ENCODE data around the gene NTNG2.

Gene NTNG2

DNA sequence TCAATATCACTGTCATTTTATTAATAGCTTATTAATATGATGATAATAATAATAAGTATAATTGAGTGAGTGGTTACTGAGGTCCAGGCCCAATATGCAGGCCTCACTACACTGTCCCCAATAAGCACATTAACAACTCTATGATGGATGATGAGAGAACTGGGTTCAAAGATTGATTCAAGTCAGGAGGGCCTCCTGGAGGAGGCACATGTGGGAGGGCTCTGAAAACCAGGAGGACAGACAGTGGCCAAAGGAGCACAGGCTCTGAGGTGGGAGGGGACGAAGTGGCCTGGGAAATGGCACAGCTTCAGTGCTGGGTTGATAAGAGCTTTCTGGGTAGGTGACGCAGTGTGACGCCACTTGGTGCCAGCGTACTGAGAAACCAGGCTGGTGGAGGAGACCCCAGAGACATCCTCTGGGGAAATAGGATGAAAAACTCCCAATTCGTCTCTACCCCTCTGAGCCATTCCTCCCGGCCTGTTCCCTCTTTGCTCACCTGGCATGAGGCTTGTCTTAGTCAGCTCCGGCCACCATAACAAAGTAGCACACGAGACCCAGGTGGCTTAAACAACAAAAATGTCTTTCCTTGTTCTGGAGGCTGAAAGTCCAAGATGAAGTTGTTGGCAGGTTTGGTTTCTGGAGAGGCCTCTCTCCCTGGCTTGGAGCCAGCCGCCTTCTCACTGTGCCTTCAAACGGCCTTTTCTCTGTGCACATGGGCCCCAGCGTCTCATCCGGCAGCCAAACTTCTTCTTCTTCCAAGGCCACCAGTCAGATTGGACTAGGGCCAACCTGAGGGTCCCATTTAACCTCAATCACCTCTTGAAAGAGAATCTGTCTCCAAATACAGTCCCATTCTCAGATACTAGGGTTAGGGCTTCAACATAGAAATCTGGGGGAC is 31.6 kb downstream of the NTNG2 start:
- Histone ChIP-seq H3K36me3 (ENCODE audit: insufficient read depth, low read length) (peaks cover 7% of the 10 kb centered on the region; the same call in 1 of the 2 replicates), H3K4me1 (ENCODE audit: insufficient read depth, low read length, poor library complexity, severe bottlenecking) (no peaks in the 10 kb centered on the region), H3K9me3 (ENCODE audit: insufficient read depth, low read depth, low read length) (no peaks in the 10 kb centered on the region), H3K4me3 (ENCODE audit: low read length, poor library complexity, severe bottlenecking) (no peak overlapping the region), H3K79me2 (ENCODE audit: insufficient read depth, low read length) (no peaks in the 10 kb centered on the region), H3K9me2 (replicated peaks; ENCODE audit: low read depth, low read length) (no peaks in the 10 kb centered on the region), H3K4me2 (ENCODE audit: low read depth, low read length, poor library complexity, severe bottlenecking) (no peak overlapping the region), H3F3A (ENCODE audit: low read depth) (no peaks in the 10 kb centered on the region), H3K27me3 (ENCODE audit: insufficient read depth, low read length, poor library complexity, severe bottlenecking) (no peaks in the 10 kb centered on the region), H2AFZ (ENCODE audit: low read length) (no peak overlapping the region), H4K20me1 (ENCODE audit: insufficient read depth, low read length, poor library complexity, severe bottlenecking) (peaks cover 3% of the 10 kb centered on the region), H3K9ac (ENCODE audit: low read depth, low read length, poor library complexity, severe bottlenecking) (no peak overlapping the region)
- TF ChIP-seq, protein P1, sequence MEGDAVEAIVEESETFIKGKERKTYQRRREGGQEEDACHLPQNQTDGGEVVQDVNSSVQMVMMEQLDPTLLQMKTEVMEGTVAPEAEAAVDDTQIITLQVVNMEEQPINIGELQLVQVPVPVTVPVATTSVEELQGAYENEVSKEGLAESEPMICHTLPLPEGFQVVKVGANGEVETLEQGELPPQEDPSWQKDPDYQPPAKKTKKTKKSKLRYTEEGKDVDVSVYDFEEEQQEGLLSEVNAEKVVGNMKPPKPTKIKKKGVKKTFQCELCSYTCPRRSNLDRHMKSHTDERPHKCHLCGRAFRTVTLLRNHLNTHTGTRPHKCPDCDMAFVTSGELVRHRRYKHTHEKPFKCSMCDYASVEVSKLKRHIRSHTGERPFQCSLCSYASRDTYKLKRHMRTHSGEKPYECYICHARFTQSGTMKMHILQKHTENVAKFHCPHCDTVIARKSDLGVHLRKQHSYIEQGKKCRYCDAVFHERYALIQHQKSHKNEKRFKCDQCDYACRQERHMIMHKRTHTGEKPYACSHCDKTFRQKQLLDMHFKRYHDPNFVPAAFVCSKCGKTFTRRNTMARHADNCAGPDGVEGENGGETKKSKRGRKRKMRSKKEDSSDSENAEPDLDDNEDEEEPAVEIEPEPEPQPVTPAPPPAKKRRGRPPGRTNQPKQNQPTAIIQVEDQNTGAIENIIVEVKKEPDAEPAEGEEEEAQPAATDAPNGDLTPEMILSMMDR (conservative IDR thresholded peaks at IDR 0.05; ENCODE audit: low read length), result no peak
- TF ChIP-seq EZH2phosphoT487 (IDR thresholded peaks at IDR 0.05; ENCODE audit: borderline replicate concordance), result no peak

DNA sequence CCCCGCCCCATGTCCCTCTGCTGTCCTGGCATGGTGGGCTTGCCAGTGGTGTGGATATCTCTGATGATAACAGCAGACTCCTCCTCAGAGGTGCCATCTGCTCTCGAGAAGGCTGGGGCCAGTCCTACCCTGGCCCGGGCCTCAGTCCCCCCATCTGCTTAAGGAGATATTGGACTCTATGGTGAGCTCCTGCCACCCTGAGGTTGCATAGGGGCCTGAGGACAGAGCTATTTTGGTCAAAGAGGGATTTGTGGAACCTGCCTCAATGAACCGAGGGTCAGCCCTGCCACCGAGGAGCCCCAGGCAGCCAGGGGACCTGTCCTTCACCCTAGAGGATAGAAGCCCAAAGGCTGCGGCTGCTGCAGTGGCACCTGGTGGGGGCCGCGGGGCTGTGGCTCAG is 32.6 kb downstream of the NTNG2 start:
- no peak overlapping the region for H2AFZ ChIP-seq (ENCODE audit: low read length)
- no peak overlapping the region for H3K9ac ChIP-seq (ENCODE audit: low read depth, low read length, poor library complexity, severe bottlenecking)
- H3F3A ChIP-seq (ENCODE audit: low read depth), result no peaks in the 10 kb centered on the region
- TF ChIP-seq, protein P1 (conservative IDR thresholded peaks at IDR 0.05; ENCODE audit: low read length), result no peak
- no peak for TF ChIP-seq EZH2phosphoT487 (IDR thresholded peaks at IDR 0.05; ENCODE audit: borderline replicate concordance)
- H3K36me3 ChIP-seq (ENCODE audit: insufficient read depth, low read length), result peaks cover 18% of the 10 kb centered on the region; the same call in 1 of the 2 replicates
- no peak overlapping the region for H3K4me3 ChIP-seq (ENCODE audit: low read length, poor library complexity, severe bottlenecking)
- H3K4me2 ChIP-seq (ENCODE audit: low read depth, low read length, poor library complexity, severe bottlenecking), result no peak overlapping the region
- no peaks in the 10 kb centered on the region for H3K4me1 ChIP-seq (ENCODE audit: insufficient read depth, low read length, poor library complexity, severe bottlenecking)
- no peaks in the 10 kb centered on the region for H3K9me3 ChIP-seq (ENCODE audit: insufficient read depth, low read depth, low read length)
- H3K79me2 ChIP-seq (ENCODE audit: insufficient read depth, low read length), result no peaks in the 10 kb centered on the region
- H3K9me2 ChIP-seq (replicated peaks; ENCODE audit: low read depth, low read length), result no peaks in the 10 kb centered on the region
- no peaks in the 10 kb centered on the region for H4K20me1 ChIP-seq (ENCODE audit: insufficient read depth, low read length, poor library complexity, severe bottlenecking)
- no peaks in the 10 kb centered on the region for H3K27me3 ChIP-seq (ENCODE audit: insufficient read depth, low read length, poor library complexity, severe bottlenecking)

DNA sequence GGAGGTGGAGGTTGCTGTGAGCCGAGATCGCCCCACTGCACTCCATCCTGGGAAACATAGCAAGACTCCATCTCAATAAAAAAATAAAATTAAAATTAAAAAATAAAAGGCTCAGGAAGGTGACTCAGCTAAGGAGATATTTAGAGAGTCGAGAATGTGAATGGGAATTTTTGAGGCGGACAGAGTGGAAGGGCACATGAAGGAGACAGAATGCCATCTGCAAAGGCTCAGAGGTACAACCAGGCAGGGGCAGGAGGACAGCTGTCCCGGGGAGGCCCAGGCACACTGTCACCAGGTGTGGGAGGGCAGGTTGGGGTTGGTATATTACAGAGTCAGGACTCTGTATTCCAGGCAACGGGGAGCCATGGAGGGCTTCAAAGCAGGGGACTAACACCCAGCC is 35.5 kb downstream of the NTNG2 start:
- Histone ChIP-seq H3K4me3 (ENCODE audit: low read length, poor library complexity, severe bottlenecking) (no peak overlapping the region), H3K79me2 (ENCODE audit: insufficient read depth, low read length) (0 out of 2 replicates have a peak, but pooled peaks cover 9% of the 10 kb centered on the region), H2AFZ (ENCODE audit: low read length) (no peak overlapping the region), H3K27me3 (ENCODE audit: insufficient read depth, low read length, poor library complexity, severe bottlenecking) (no peaks in the 10 kb centered on the region), H4K20me1 (ENCODE audit: insufficient read depth, low read length, poor library complexity, severe bottlenecking) (no peaks in the 10 kb centered on the region), H3K9ac (ENCODE audit: low read depth, low read length, poor library complexity, severe bottlenecking) (no peak overlapping the region), H3K36me3 (ENCODE audit: insufficient read depth, low read length) (peaks cover 27% of the 10 kb centered on the region; the same call in 1 of the 2 replicates), H3K9me2 (replicated peaks; ENCODE audit: low read depth, low read length) (no peaks in the 10 kb centered on the region), H3K9me3 (ENCODE audit: insufficient read depth, low read depth, low read length) (no peaks in the 10 kb centered on the region), H3K4me1 (ENCODE audit: insufficient read depth, low read length, poor library complexity, severe bottlenecking) (no peaks in the 10 kb centered on the region), H3K4me2 (ENCODE audit: low read depth, low read length, poor library complexity, severe bottlenecking) (no peak overlapping the region), H3F3A (ENCODE audit: low read depth) (no peaks in the 10 kb centered on the region)
- no peak for TF ChIP-seq EZH2phosphoT487 (IDR thresholded peaks at IDR 0.05; ENCODE audit: borderline replicate concordance)
- TF ChIP-seq, protein P1 (conservative IDR thresholded peaks at IDR 0.05; ENCODE audit: low read length), result no peak

Measured in Loucy (cell line).